LNCaP clone FGC (cell line): Measurements from ENCODE around the gene ROBO1.

Experiments used
- DNase-seq: peaks from one replicate; pipeline ENCODE4 v3.0.0-alpha.2; 2011; ENCODE audit warnings: low read depth
- H3K4me3 ChIP-seq: 2 replicates; pipeline ENCODE4 v1.5.1; 2011; ENCODE audit warnings: mild to moderate bottlenecking, low read depth, low read length, control low read depth
- CTCF ChIP-seq: IDR thresholded peaks from 2 replicates; pipeline ENCODE4 v1.5.1; 2012; ENCODE audit warnings: mild to moderate bottlenecking; ENCODE audit not compliant: control insufficient read depth, insufficient read depth; ENCODE audit errors: extremely low read depth

ROBO1 gene

GRCh38 chr3:79202471-79203143 lies 565.2 kb downstream of the ROBO1 start:
- H3K4me3 ChIP-seq = no peak overlapping the region
- DNase-seq = no peak
- no peak for TF ChIP-seq CTCF

- no peak for TF ChIP-seq CTCF
- no peak overlapping the region for H3K4me3 ChIP-seq
- DNase-seq = no peak
Measured at GRCh38 chr3:79200456-79200855, 567.3 kb downstream of the ROBO1 start.

GRCh38 chr3:79199966-79200365 lies 567.8 kb downstream of the ROBO1 start:
- no peak for DNase-seq
- no peak for TF ChIP-seq CTCF
- no peak overlapping the region for H3K4me3 ChIP-seq

- no peak overlapping the region for H3K4me3 ChIP-seq
- no peak for DNase-seq
- TF ChIP-seq CTCF = no peak
Measured at GRCh38 chr3:79187426-79187825, 580.4 kb downstream of the ROBO1 start.

GRCh38 chr3:79184251-79184650 lies 583.5 kb downstream of the ROBO1 start:
- H3K4me3 ChIP-seq = no peak overlapping the region
- DNase-seq = no peak
- no peak for TF ChIP-seq CTCF

GRCh38 chr3:79183496-79183895 lies 584.3 kb downstream of the ROBO1 start:
- DNase-seq = no peak
- TF ChIP-seq CTCF = no peak
- no peak overlapping the region for H3K4me3 ChIP-seq

- no peak overlapping the region for H3K4me3 ChIP-seq
- DNase-seq = no peak
- no peak for TF ChIP-seq CTCF
Measured at GRCh38 chr3:79178471-79179180, 589.2 kb downstream of the ROBO1 start.
